KBM-7 (cell line): ENCODE results near the gene CAMKK1.
A peak's percentile ranks its signal among the peaks of the same experiment; 100 is the strongest.

Experiments used
- DNase-seq: peaks from one replicate; pipeline ENCODE4 v3.0.0-alpha.2; 2015
- in situ Hi-C: fragments of 300-500 bp; cut with MboI; formaldehyde crosslinking; loops from 2 replicates; pipeline ENCODE4 v1.14.3; 2020; ENCODE audit warnings: low sequenced_read_pairs, low pct_unique_long_range_greater_than_20kb, mixed read lengths

The CAMKK1 gene

GRCh38 chr17:3919123-3919624, 26.3 kb upstream of the CAMKK1 start:
- DNase-seq: no peak
- in situ Hi-C loops: no loop called here

- no peak for DNase-seq
- in situ Hi-C loops: no loop called here
Observed at GRCh38 chr17:3918372-3919122, 25.7 kb upstream of the CAMKK1 start.

GRCh38 chr17:3917391-3917931, 24.6 kb upstream of the CAMKK1 start:
- in situ Hi-C loops: no loop called here
- no peak for DNase-seq

GRCh38 chr17:3916825-3917224, 24.0 kb upstream of the CAMKK1 start:
- in situ Hi-C loops: no loop called here
- peak; percentile 67 for DNase-seq

- in situ Hi-C loops: no loop called here
- peak; percentile 96 for DNase-seq
Observed at GRCh38 chr17:3915995-3916696, 23.3 kb upstream of the CAMKK1 start, which contains the start of gene P2RX1. Gene P2RX1 (minus strand): TSS chr17:3916465. CDS start chr17:3916225, 240 bp downstream.

- DNase-seq: no peak
- in situ Hi-C loops: no loop called here
Observed at GRCh38 chr17:3915581-3915994, 22.7 kb upstream of the CAMKK1 start.

- no peak for DNase-seq
- in situ Hi-C loops: no loop called here
Observed at GRCh38 chr17:3914312-3914670, 21.4 kb upstream of the CAMKK1 start.

GRCh38 chr17:3913531-3914311, 20.9 kb upstream of the CAMKK1 start:
- in situ Hi-C loops: no loop called here
- peak; percentile 86 for DNase-seq

GRCh38 chr17:3912827-3913226, 20.0 kb upstream of the CAMKK1 start:
- DNase-seq: no peak
- in situ Hi-C loops: no loop called here

- DNase-seq: no peak
- in situ Hi-C loops: no loop called here
Observed at GRCh38 chr17:3911271-3912053, 18.6 kb upstream of the CAMKK1 start.

GRCh38 chr17:3910420-3911270, 17.8 kb upstream of the CAMKK1 start:
- in situ Hi-C loops: no loop called here
- DNase-seq: no peak

GRCh38 chr17:3909257-3909656, 16.4 kb upstream of the CAMKK1 start:
- no peak for DNase-seq
- in situ Hi-C loops: no loop called here

- no peak for DNase-seq
- in situ Hi-C loops: no loop called here
Observed at GRCh38 chr17:3907483-3908216, 14.8 kb upstream of the CAMKK1 start.

GRCh38 chr17:3906881-3907280, 14.0 kb upstream of the CAMKK1 start:
- in situ Hi-C loops: no loop called here

GRCh38 chr17:3905017-3905520, 12.2 kb upstream of the CAMKK1 start:
- DNase-seq: no peak
- in situ Hi-C loops: no loop called here

More at GRCh38 chr17:3906881-3907280, 14.0 kb upstream of the CAMKK1 start:
- DNase-seq: no peak

- DNase-seq: no peak
- in situ Hi-C loops: no loop called here
Observed at GRCh38 chr17:3904501-3904900, 11.6 kb upstream of the CAMKK1 start.

GRCh38 chr17:3903881-3904290, 11.0 kb upstream of the CAMKK1 start:
- in situ Hi-C loops: no loop called here
- no peak for DNase-seq
